ENCODE data around the gene EXOSC10.

Gene EXOSC10

DNA sequence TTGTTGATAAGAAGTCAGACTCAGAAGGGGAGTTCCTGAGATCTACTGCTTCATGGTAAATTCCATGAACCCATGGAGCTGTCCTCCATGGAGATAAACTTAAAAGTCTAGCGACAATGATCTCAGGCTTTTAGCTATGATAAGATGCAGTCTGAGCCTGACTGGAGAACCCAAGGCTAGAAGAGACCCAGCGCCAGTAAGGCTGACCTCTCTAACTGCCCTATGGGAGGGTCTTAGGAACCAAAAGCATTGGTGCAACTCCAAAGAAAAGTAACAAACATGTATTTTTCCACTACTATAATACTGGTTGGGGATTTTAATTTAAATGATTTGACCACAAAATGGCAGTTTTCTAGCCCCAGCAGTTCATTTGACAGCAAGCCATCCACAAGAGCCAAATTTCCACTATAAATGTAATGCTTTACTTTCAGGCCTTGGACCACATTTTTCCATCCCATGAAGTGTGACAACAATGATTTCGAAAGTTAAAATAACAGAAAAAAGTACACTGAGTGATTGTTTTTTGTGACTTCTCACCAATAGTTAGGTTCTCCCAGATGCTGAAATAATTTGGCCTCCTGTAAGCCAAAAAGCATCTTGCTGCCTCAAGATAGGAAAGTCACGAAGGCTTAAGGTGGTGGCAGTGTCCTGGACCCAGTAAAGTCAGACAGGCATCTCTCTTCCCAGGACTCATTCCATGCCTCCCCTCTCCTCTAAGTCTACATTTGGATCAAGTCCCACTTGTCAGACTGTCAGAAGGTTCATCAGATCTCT is 43.1 kb upstream of the EXOSC10 start:
- TF ChIP-seq, protein P1, sequence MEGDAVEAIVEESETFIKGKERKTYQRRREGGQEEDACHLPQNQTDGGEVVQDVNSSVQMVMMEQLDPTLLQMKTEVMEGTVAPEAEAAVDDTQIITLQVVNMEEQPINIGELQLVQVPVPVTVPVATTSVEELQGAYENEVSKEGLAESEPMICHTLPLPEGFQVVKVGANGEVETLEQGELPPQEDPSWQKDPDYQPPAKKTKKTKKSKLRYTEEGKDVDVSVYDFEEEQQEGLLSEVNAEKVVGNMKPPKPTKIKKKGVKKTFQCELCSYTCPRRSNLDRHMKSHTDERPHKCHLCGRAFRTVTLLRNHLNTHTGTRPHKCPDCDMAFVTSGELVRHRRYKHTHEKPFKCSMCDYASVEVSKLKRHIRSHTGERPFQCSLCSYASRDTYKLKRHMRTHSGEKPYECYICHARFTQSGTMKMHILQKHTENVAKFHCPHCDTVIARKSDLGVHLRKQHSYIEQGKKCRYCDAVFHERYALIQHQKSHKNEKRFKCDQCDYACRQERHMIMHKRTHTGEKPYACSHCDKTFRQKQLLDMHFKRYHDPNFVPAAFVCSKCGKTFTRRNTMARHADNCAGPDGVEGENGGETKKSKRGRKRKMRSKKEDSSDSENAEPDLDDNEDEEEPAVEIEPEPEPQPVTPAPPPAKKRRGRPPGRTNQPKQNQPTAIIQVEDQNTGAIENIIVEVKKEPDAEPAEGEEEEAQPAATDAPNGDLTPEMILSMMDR (conservative IDR thresholded peaks at IDR 0.05; ENCODE audit: control insufficient read depth, insufficient read depth, low read depth, low read length): no peak
- no peak for DNase-seq (ENCODE audit: low read depth)

DNA sequence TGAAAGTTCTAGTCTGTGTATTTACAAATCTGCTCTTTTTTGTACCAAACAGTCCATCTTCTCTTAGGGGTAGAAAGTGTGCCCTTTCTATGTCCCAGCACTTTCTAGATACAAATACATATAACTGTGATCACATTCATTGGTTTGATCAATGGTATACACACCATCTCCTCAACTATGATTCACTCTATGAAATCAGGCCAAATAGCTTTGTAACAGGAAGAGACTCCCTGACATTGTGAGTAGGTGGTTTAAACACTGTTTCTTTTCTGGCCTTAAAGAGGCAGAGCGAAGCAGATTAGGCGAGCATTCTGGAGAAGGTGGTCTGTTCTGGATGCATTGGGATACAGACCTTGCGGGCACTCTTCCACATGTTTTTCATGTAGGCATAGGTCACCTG is 39.3 kb upstream of the EXOSC10 start:
- DNase-seq (ENCODE audit: low read depth): peak; percentile 69
- no peak overlapping the region for H3K4me3 ChIP-seq (ENCODE audit: control insufficient read depth, low read depth, low read length)
- TF ChIP-seq, protein P1 (conservative IDR thresholded peaks at IDR 0.05; ENCODE audit: control insufficient read depth, insufficient read depth, low read depth, low read length): no peak

More for the DNA sequence above, 43.1 kb upstream of the EXOSC10 start:
- no peak overlapping the region for H3K4me3 ChIP-seq (ENCODE audit: control insufficient read depth, low read depth, low read length)

DNA sequence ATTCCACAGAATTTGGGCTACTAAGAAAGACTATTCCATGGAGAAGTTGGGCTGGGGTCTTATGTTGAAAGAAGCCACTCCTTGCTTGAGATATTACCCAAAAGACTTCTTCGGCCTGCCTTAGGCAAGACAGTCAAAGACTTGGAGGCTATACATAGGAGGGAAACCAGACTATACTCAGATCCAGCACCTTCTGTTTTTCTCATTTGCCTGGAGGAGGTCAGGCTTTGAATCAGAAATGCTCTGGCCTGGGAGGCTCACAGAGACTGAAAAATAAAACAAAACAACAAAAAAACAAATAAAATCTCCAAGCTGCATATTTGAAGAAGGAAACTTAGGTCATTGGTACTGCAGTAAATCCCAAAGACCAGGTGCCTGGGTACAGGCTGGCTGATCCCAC is 38.4 kb upstream of the EXOSC10 start:
- no peak for DNase-seq (ENCODE audit: low read depth)
- H3K4me3 ChIP-seq (ENCODE audit: control insufficient read depth, low read depth, low read length): no peak overlapping the region
- TF ChIP-seq, protein P1 (conservative IDR thresholded peaks at IDR 0.05; ENCODE audit: control insufficient read depth, insufficient read depth, low read depth, low read length): no peak

DNA sequence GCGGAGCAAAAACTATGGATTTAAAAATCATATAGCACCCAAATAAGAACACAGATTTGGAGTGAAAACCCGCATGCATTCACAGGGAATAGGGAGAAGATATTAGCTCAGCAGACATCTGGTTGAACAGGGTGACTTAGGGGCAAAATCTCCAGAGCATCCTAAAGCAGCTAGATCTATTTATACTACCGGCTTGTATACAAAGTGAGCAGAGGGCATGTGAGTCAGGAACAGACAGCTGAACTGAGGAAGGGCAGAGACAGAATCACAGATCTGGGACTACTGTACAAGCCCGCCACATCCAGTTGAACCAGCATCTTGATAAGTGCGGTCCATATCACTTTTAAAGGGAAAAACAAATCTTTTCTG is 35.2 kb upstream of the EXOSC10 start:
- peak; percentile 23 for DNase-seq (ENCODE audit: low read depth)
- TF ChIP-seq, protein P1 (conservative IDR thresholded peaks at IDR 0.05; ENCODE audit: control insufficient read depth, insufficient read depth, low read depth, low read length): no peak
- no peak overlapping the region for H3K4me3 ChIP-seq (ENCODE audit: control insufficient read depth, low read depth, low read length)

DNA sequence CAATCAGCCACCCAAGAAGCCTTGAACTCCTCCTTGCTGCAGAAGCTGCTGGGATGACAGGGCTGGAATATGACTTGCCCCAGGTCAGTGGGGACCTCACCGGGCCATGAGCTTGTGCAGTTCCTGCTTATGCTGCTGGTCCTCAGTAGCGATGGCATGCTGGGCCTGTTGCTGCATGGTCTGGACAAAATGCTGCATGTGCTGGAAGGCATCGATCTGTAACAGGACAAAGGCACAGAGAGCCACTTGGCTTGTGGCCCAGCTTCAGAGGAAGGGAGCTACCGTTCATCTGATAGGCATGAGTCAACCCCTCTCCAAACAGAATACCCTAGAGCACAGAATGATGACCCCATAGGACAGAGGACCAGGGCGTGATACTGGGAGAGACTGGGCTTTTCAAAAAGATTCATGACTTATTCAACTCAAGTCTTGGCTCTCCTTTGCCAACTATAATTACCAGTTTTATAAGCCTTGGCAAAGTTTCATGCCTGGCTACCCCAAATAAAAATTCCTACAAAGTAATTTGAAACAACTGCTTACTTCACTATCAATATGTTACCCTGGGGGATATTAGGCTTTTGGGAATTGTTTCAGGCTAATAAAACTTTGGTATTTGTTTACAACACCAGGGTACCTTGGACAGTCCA is 34.7 kb upstream of the EXOSC10 start:
- peak; percentile 47 for DNase-seq (ENCODE audit: low read depth)
- H3K4me3 ChIP-seq (ENCODE audit: control insufficient read depth, low read depth, low read length): no peak overlapping the region
- TF ChIP-seq, protein P1 (conservative IDR thresholded peaks at IDR 0.05; ENCODE audit: control insufficient read depth, insufficient read depth, low read depth, low read length): no peak

DNA sequence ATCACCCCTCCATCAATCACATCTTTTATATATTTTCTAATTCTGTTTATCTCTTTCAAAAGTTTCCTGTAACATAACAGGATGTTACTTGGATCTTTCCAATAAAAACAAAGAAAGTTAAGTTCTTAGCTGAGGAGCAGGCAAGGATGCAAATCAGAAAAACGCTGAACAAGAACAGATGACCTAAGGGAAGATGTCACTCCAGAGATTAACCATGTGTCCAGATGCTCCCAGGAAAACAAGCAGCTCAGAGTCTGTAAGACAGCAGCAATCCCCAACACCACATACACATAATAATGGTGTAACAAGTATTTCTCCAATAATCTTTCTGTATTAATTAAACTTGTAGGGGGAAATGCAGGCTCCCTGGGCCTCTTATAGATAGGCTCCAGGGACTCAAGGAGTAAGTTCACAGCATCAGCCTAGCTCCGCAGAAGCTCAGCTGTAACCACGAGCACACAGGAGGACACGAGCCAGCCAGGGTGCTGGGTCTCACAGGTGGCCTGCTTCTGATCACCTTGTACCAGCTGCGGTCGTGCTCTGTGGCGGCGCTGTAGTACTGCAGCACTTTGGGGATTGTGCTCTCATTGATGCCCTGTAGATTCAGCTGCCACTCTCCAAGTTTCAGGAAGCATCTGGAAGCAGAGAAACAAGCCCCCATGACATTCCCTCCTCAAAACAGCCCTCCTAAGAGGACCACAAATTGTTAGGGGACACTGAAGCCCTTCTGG is 33.1 kb upstream of the EXOSC10 start:
- TF ChIP-seq, protein P1 (conservative IDR thresholded peaks at IDR 0.05; ENCODE audit: control insufficient read depth, insufficient read depth, low read depth, low read length): no peak
- DNase-seq (ENCODE audit: low read depth): peak; percentile 21
- H3K4me3 ChIP-seq (ENCODE audit: control insufficient read depth, low read depth, low read length): no peak overlapping the region

Data from fibroblast of mammary gland (primary cell).